Measurements from ENCODE around the gene GASK1A.
"Not testable (repeated sequence)": the region's sequence is repeated elsewhere in the genome, so short reads cannot be mapped to it uniquely, and the experiment has no call there.

The GASK1A gene

GRCh38 chr3:43059456-43059855 is 80.3 kb downstream of the GASK1A start:
- Histone ChIP-seq H3K27me3 (replicated peaks; ENCODE audit: control insufficient read depth, insufficient read depth, low read length) (no peaks in the 10 kb centered on the region), H3K4me3 (replicated peaks; ENCODE audit: low read depth, low read length) (no peak overlapping the region), H3K36me3 (ENCODE audit: control insufficient read depth, insufficient read depth, low read length) (no peaks in the 10 kb centered on the region)
- TF ChIP-seq CTCF (IDR thresholded peaks at IDR 0.05; ENCODE audit: insufficient read depth, low read length, poor library complexity, severe bottlenecking): no peak
- no peak for DNase-seq (ENCODE audit: extremely low read depth, insufficient read length)

- TF ChIP-seq CTCF (IDR thresholded peaks at IDR 0.05; ENCODE audit: insufficient read depth, low read length, poor library complexity, severe bottlenecking): no peak
- Histone ChIP-seq H3K27me3 (replicated peaks; ENCODE audit: control insufficient read depth, insufficient read depth, low read length) (no peaks in the 10 kb centered on the region), H3K36me3 (ENCODE audit: control insufficient read depth, insufficient read depth, low read length) (no peaks in the 10 kb centered on the region), H3K4me3 (replicated peaks; ENCODE audit: low read depth, low read length) (no peak overlapping the region)
- no peak for DNase-seq (ENCODE audit: extremely low read depth, insufficient read length)
Measured at GRCh38 chr3:43061101-43061895, 82.2 kb downstream of the GASK1A start.

GRCh38 chr3:43062040-43062563 is 83.0 kb downstream of the GASK1A start:
- no peaks in the 10 kb centered on the region for H3K36me3 ChIP-seq (ENCODE audit: control insufficient read depth, insufficient read depth, low read length)
- DNase-seq (ENCODE audit: extremely low read depth, insufficient read length): no peak
- H3K4me3 ChIP-seq (replicated peaks; ENCODE audit: low read depth, low read length): no peak overlapping the region
- no peaks in the 10 kb centered on the region for H3K27me3 ChIP-seq (replicated peaks; ENCODE audit: control insufficient read depth, insufficient read depth, low read length)
- no peak for TF ChIP-seq CTCF (IDR thresholded peaks at IDR 0.05; ENCODE audit: insufficient read depth, low read length, poor library complexity, severe bottlenecking)

- no peak for TF ChIP-seq CTCF (IDR thresholded peaks at IDR 0.05; ENCODE audit: insufficient read depth, low read length, poor library complexity, severe bottlenecking)
- no peak for DNase-seq (ENCODE audit: extremely low read depth, insufficient read length)
- Histone ChIP-seq H3K36me3 (ENCODE audit: control insufficient read depth, insufficient read depth, low read length) (no peaks in the 10 kb centered on the region), H3K4me3 (replicated peaks; ENCODE audit: low read depth, low read length) (no peak overlapping the region), H3K27me3 (replicated peaks; ENCODE audit: control insufficient read depth, insufficient read depth, low read length) (no peaks in the 10 kb centered on the region)
Measured at GRCh38 chr3:43062564-43063040, 83.5 kb downstream of the GASK1A start.

- no peak for DNase-seq (ENCODE audit: extremely low read depth, insufficient read length)
- no peaks in the 10 kb centered on the region for H3K27me3 ChIP-seq (replicated peaks; ENCODE audit: control insufficient read depth, insufficient read depth, low read length)
- H3K36me3 ChIP-seq (ENCODE audit: control insufficient read depth, insufficient read depth, low read length): no peaks in the 10 kb centered on the region
- no peak overlapping the region for H3K4me3 ChIP-seq (replicated peaks; ENCODE audit: low read depth, low read length)
- no peak for TF ChIP-seq CTCF (IDR thresholded peaks at IDR 0.05; ENCODE audit: insufficient read depth, low read length, poor library complexity, severe bottlenecking)
Measured at GRCh38 chr3:43063114-43063513, 84.0 kb downstream of the GASK1A start.

- H3K36me3 ChIP-seq (ENCODE audit: control insufficient read depth, insufficient read depth, low read length); DNase-seq (ENCODE audit: extremely low read depth, insufficient read length); H3K27me3 ChIP-seq (replicated peaks; ENCODE audit: control insufficient read depth, insufficient read depth, low read length); H3K4me3 ChIP-seq (replicated peaks; ENCODE audit: low read depth, low read length): not testable (repeated sequence)
Measured at GRCh38 chr3:43070670-43071069, 91.6 kb downstream of the GASK1A start.
